IMR-90 (cell line): ENCODE data around the gene KHK. TPM values are rescaled to one million over a fixed set of nuclear protein-coding genes. Genes with fewer than 3 reads are reported as not detected.

Source experiments
- CEBPB ChIP-seq: IDR thresholded peaks from 2 replicates; pipeline ENCODE4 v1.6.1; 2012; ENCODE audit warnings: low read depth, low read length, improper control_type of control experiment
- polyA plus RNA-seq, 3 experiments: library from polyadenylated mRNA; depleted of rRNA; stranded (reverse); fragments of >200 nt; gene quantifications; 2 replicates each; pipeline ENCODE4 v1.2.3, GENCODE V29; 2012; ENCODE audit warnings: low replicate concordance in 1 of 3
- total RNA-seq: library from RNA; depleted of rRNA; stranded (reverse); fragments of >200 nt; gene quantifications from 2 replicates; pipeline ENCODE4 v1.2.3, GENCODE V29; 2012
- TF ChIP-seq, protein P1 (sequence below): fragments of 150-350 bp; IDR thresholded peaks from 2 replicates; pipeline ENCODE4 v1.6.1; 2016; ENCODE audit warnings: low read depth, mild to moderate bottlenecking, low read length, moderate library complexity, borderline replicate concordance

KHK gene
- total and polyA plus RNA-seq, 2 of the 4 experiments (the other 2 are of a cell fraction), result 0.72 to 0.82 TPM

DNA sequence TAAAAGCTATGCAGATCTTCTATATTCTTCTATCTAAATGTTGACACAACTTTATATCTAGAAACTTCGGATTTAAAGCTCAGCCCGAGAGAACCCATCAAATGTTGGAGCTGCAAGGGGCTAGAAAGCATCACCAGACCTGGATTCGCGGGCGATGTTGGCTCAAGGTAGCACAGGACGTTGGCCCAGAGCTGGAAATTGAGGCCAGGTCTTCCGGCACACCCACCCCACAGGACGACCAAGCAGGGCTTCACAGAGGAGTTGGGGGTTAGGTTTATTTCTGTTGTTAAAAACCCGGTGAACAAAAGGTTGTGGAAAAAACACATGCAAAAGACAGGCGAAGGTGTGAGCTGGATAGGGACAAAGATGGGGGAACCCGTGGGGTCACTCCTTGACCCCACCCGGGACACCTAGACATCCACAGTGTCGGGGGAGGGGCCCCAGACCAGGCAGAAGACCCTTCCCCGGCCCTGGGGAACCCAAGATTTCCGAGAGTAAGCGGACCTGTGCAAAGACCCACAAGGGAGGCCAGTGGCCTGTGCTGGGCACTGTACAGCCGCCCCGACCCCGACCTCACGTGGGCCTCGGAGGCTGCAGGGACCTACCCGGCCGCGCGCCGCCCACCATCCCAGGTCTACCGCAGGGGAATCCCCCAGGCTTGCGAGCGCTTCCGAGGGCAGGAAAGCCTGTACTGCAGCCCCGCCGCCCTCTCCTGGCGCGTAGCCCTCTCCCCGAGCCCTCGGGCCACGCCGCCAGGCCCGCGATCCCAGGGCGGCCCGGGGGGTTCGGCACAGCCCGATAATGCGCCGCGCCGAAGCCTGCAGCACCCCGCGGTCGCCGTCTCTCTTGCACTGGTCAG, 36.9 kb upstream of the KHK start (continued):
- TF ChIP-seq, protein P1, sequence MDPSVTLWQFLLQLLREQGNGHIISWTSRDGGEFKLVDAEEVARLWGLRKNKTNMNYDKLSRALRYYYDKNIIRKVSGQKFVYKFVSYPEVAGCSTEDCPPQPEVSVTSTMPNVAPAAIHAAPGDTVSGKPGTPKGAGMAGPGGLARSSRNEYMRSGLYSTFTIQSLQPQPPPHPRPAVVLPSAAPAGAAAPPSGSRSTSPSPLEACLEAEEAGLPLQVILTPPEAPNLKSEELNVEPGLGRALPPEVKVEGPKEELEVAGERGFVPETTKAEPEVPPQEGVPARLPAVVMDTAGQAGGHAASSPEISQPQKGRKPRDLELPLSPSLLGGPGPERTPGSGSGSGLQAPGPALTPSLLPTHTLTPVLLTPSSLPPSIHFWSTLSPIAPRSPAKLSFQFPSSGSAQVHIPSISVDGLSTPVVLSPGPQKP, result no peak
- TF ChIP-seq CEBPB, result no peak
